Measurements from ENCODE around the gene KRT35. TPM values are rescaled to one million over a fixed set of nuclear protein-coding genes. Genes with fewer than 3 reads are reported as not detected.

KRT35 gene
- total and polyA plus RNA-seq, 2 of the 13 experiments (the other 11 are each of a cell fraction or from before 2014, with no cell fraction given), result not detected

GRCh38 chr17:41437254-41437653, 43.7 kb downstream of the KRT35 start:
- DNase-seq (ENCODE audit: low spot score), result no peak
- CTCF ChIA-PET (ENCODE audit: low intra/inter-chr PET ratio, low total read pairs), result no interaction called here

GRCh38 chr17:41434415-41434814, 46.5 kb downstream of the KRT35 start:
- H2AFZ ChIP-seq (ENCODE audit: low read length), result no peak overlapping the region
- intact Hi-C loops (cut with micrococcal nuclease; ENCODE audit: unreplicated experiment), result no loop called here
- H4K20me1 ChIP-seq (ENCODE audit: insufficient read depth, low read length), result no peaks in the 10 kb centered on the region
- H3K27me3 ChIP-seq (ENCODE audit: control insufficient read depth in 1 of 2, insufficient read depth in 2 of 2, low read length in 2 of 2), result no peaks in the 10 kb centered on the region; a peak in 1 of 5 replicates
- BruUV-seq (replicated peaks), result no TSS peak
- POLR2A ChIA-PET, result no interaction called here
- FAIRE-seq (no peak), ATAC-seq (no peak), DNase-seq (ENCODE audit: low spot score) (no peak)
- no peak overlapping the region for H3K4me3 ChIP-seq (replicated peaks in 1 of 3; ENCODE audit: insufficient read depth in 1 of 3, low read depth in 2 of 3, low read length in 3 of 3)
- WGBS (ENCODE audit: low lambda C conversion rate), result 27% methylated on average over 5 of the region's 5 CpGs
- no peaks in the 10 kb centered on the region for H3K79me2 ChIP-seq (ENCODE audit: insufficient read depth, low read length)
- no peaks in the 10 kb centered on the region for H3K9me3 ChIP-seq (ENCODE audit: low read length)
- CTCF ChIA-PET (ENCODE audit: low intra/inter-chr PET ratio, low total read pairs), result no interaction called here
- in situ Hi-C loops (cut with HindIII; ENCODE audit: extremely low pct_ligation_motif_present, low pct_unique_long_range_greater_than_20kb), result no loop called here
- H3K9ac ChIP-seq (ENCODE audit: insufficient read depth, low read depth, low read length), result no peak overlapping the region
- H3K4me2 ChIP-seq (ENCODE audit: low read depth, low read length), result no peak overlapping the region
- H3K36me3 ChIP-seq (replicated peaks in 1 of 2; ENCODE audit: control insufficient read depth in 1 of 2, insufficient read depth in 2 of 2, low read length in 2 of 2), result no peaks in the 10 kb centered on the region
- peaks cover 7% of the 10 kb centered on the region for H3K4me1 ChIP-seq (ENCODE audit: insufficient read depth, low read length)
- no peak overlapping the region for H3K27ac ChIP-seq (ENCODE audit: extremely low read length, insufficient read depth, low read length)
- TF ChIP-seq TCF7L2 (IDR thresholded peaks at IDR 0.05; ENCODE audit: low read depth, low read length) (no peak), ZNF556 (CRISPR knock-in tag; IDR thresholded peaks at IDR 0.05; ENCODE audit: borderline replicate concordance) (no peak), THAP9 (CRISPR knock-in tag; IDR thresholded peaks at IDR 0.05; ENCODE audit: borderline replicate concordance) (no peak), ARNT2 (CRISPR knock-in tag; IDR thresholded peaks at IDR 0.05; ENCODE audit: low read depth) (no peak), MEF2D (CRISPR knock-in tag; IDR thresholded peaks at IDR 0.05) (no peak), THRA (CRISPR knock-in tag; IDR thresholded peaks at IDR 0.05; ENCODE audit: borderline replicate concordance) (no peak), FOXK2 (IDR thresholded peaks at IDR 0.05) (no peak), DNMT1 (CRISPR knock-in tag; IDR thresholded peaks at IDR 0.05) (no peak), ZNF10 (CRISPR knock-in tag; IDR thresholded peaks at IDR 0.05; ENCODE audit: borderline replicate concordance, low read depth) (no peak), ELK4 (CRISPR knock-in tag; IDR thresholded peaks at IDR 0.05; ENCODE audit: borderline replicate concordance) (no peak), ZNF180 (CRISPR knock-in tag; IDR thresholded peaks at IDR 0.05; ENCODE audit: borderline replicate concordance, low read depth) (no peak), SAP130 (CRISPR knock-in tag; IDR thresholded peaks at IDR 0.05; ENCODE audit: low read depth) (no peak)

More at GRCh38 chr17:41437254-41437653, 43.7 kb downstream of the KRT35 start:
- no peak for FAIRE-seq
- no peaks in the 10 kb centered on the region; a peak in 2 of 5 replicates for H3K27me3 ChIP-seq (ENCODE audit: control insufficient read depth in 1 of 2, insufficient read depth in 2 of 2, low read length in 2 of 2)
- intact Hi-C loops (cut with micrococcal nuclease; ENCODE audit: unreplicated experiment), result no loop called here
- H3K4me1 ChIP-seq (ENCODE audit: insufficient read depth, low read length), result peaks cover 6% of the 10 kb centered on the region; the same call in 1 of the 2 replicates
- H3K9ac ChIP-seq (ENCODE audit: insufficient read depth, low read depth, low read length), result no peak overlapping the region
- H3K27ac ChIP-seq (ENCODE audit: extremely low read length, insufficient read depth, low read length), result no peak overlapping the region
- no peak overlapping the region for H3K4me3 ChIP-seq (replicated peaks in 1 of 3; ENCODE audit: insufficient read depth in 1 of 3, low read depth in 2 of 3, low read length in 3 of 3)
- H3K4me2 ChIP-seq (ENCODE audit: low read depth, low read length), result no peak overlapping the region
- in situ Hi-C loops (cut with HindIII; ENCODE audit: extremely low pct_ligation_motif_present, low pct_unique_long_range_greater_than_20kb), result no loop called here
- no peak for TF ChIP-seq MLLT10 (CRISPR knock-in tag; IDR thresholded peaks at IDR 0.05)
- TF ChIP-seq ZNF75D (CRISPR knock-in tag; IDR thresholded peaks at IDR 0.05; ENCODE audit: borderline replicate concordance), result no peak
- no peak for TF ChIP-seq FOSL1 (CRISPR knock-in tag; IDR thresholded peaks at IDR 0.05; ENCODE audit: borderline replicate concordance)
- no peak for TF ChIP-seq ELF4 (CRISPR knock-in tag; IDR thresholded peaks at IDR 0.05; ENCODE audit: borderline replicate concordance)
- no peak for TF ChIP-seq ZNF720 (CRISPR knock-in tag; IDR thresholded peaks at IDR 0.05)
- no peak for TF ChIP-seq HCFC1 (IDR thresholded peaks at IDR 0.05; ENCODE audit: low read depth, low read length)
- no peak for TF ChIP-seq SPEN (CRISPR knock-in tag; IDR thresholded peaks at IDR 0.05; ENCODE audit: low read depth)
- WGBS (ENCODE audit: low lambda C conversion rate), result 43% methylated on average over 7 of the region's 7 CpGs
- ATAC-seq, result no peak
- H3K9me3 ChIP-seq (ENCODE audit: low read length), result no peaks in the 10 kb centered on the region
- no peaks in the 10 kb centered on the region for H4K20me1 ChIP-seq (ENCODE audit: insufficient read depth, low read length)
- H3K79me2 ChIP-seq (ENCODE audit: insufficient read depth, low read length), result no peaks in the 10 kb centered on the region
- H3K36me3 ChIP-seq (replicated peaks in 1 of 2; ENCODE audit: control insufficient read depth in 1 of 2, insufficient read depth in 2 of 2, low read length in 2 of 2), result no peaks in the 10 kb centered on the region
- POLR2A ChIA-PET, result no interaction called here
- no peak overlapping the region for H2AFZ ChIP-seq (ENCODE audit: low read length)
- no TSS peak for BruUV-seq (replicated peaks)
